HepG2 (cell line): ENCODE measurements around the gene HYCC2. TPM values are rescaled to one million over a fixed set of nuclear protein-coding genes. Genes with fewer than 3 reads are reported as not detected.

Source experiments
- ARID2 ChIP-seq: sonication (generic); formaldehyde crosslinking; IDR thresholded peaks from 2 replicates; pipeline ENCODE4 v1.8.1; 2022; ENCODE audit warnings: mild to moderate bottlenecking, missing genetic modification reagents, borderline replicate concordance
- CBX5 ChIP-seq: sonication (generic); formaldehyde crosslinking; IDR thresholded peaks from 2 replicates; pipeline ENCODE4 v1.4.0; 2020; ENCODE audit warnings: missing genetic modification reagents, borderline replicate concordance
- EEA1 ChIP-seq: sonication (generic); formaldehyde crosslinking; IDR thresholded peaks from 2 replicates; pipeline ENCODE4 v1.5.1; 2020; ENCODE audit warnings: mild to moderate bottlenecking, missing genetic modification reagents, borderline replicate concordance
- ELK4 ChIP-seq: sonication (generic); formaldehyde crosslinking; IDR thresholded peaks from 2 replicates; pipeline ENCODE4 v1.9.0; 2021; ENCODE audit warnings: missing genetic modification reagents, borderline replicate concordance
- HNF4A ChIP-seq: sonication (generic); formaldehyde crosslinking; IDR thresholded peaks from 2 replicates; pipeline ENCODE4 v1.4.0; 2020; ENCODE audit warnings: missing genetic modification reagents
- NCOA5 ChIP-seq: sonication (generic); formaldehyde crosslinking; IDR thresholded peaks from 2 replicates; pipeline ENCODE4 v1.4.0; 2020; ENCODE audit warnings: missing genetic modification reagents
- NFE2 ChIP-seq: sonication (generic); formaldehyde crosslinking; IDR thresholded peaks from 2 replicates; pipeline ENCODE4 v1.4.0; 2020; ENCODE audit warnings: missing genetic modification reagents
- PCBP2 ChIP-seq: fragments of 200-400 bp; formaldehyde crosslinking; optimal IDR thresholded peaks from 2 replicates; pipeline ENCODE3; 2018; ENCODE audit warnings: low read length, low read depth; ENCODE audit not compliant: poor library complexity, severe bottlenecking
- SIN3B ChIP-seq: fragments of 150-350 bp; IDR thresholded peaks from 2 replicates; pipeline ENCODE4 v1.6.1; 2014; ENCODE audit warnings: low read length
- SKI ChIP-seq: fragments of 450-650 bp; IDR thresholded peaks from one replicate; pipeline ENCODE4 v1.6.1; 2018; ENCODE audit warnings: mild to moderate bottlenecking; ENCODE audit not compliant: partially characterized antibody
- SRY ChIP-seq: sonication (generic); formaldehyde crosslinking; IDR thresholded peaks from 2 replicates; pipeline ENCODE4 v1.8.0; 2022; ENCODE audit warnings: mild to moderate bottlenecking, missing genetic modification reagents
- TFE3 ChIP-seq: IDR thresholded peaks from 2 replicates; pipeline ENCODE4 v1.6.1; 2016
- ZBTB7A ChIP-seq: sonication (generic); formaldehyde crosslinking; IDR thresholded peaks from 2 replicates; pipeline ENCODE4 v1.8.0; 2022; ENCODE audit warnings: mild to moderate bottlenecking, missing genetic modification reagents
- ZGPAT ChIP-seq: IDR thresholded peaks from 2 replicates; pipeline ENCODE4 v1.6.1; 2016; ENCODE audit warnings: mild to moderate bottlenecking
- ZNF136 ChIP-seq: sonication (generic); formaldehyde crosslinking; IDR thresholded peaks from 2 replicates; pipeline ENCODE4 v1.8.1; 2022; ENCODE audit warnings: low read depth, mild to moderate bottlenecking, moderate library complexity, missing genetic modification reagents
- ZNF367 ChIP-seq: sonication (generic); formaldehyde crosslinking; IDR thresholded peaks from 2 replicates; pipeline ENCODE4 v1.4.0; 2020; ENCODE audit warnings: missing genetic modification reagents, borderline replicate concordance
- ZNF44 ChIP-seq: sonication (generic); formaldehyde crosslinking; IDR thresholded peaks from 2 replicates; pipeline ENCODE4 v1.5.1; 2020; ENCODE audit warnings: mild to moderate bottlenecking, missing genetic modification reagents
- ZNF510 ChIP-seq: sonication (generic); formaldehyde crosslinking; IDR thresholded peaks from 2 replicates; pipeline ENCODE4 v1.4.0; 2020; ENCODE audit warnings: low read depth, mild to moderate bottlenecking, missing genetic modification reagents
- ZNF576 ChIP-seq: sonication (generic); formaldehyde crosslinking; IDR thresholded peaks from 2 replicates; pipeline ENCODE4 v1.4.0; 2020; ENCODE audit warnings: mild to moderate bottlenecking, missing genetic modification reagents
- ZNF670 ChIP-seq: sonication (generic); formaldehyde crosslinking; IDR thresholded peaks from 2 replicates; pipeline ENCODE4 v1.8.0; 2022; ENCODE audit warnings: mild to moderate bottlenecking, missing genetic modification reagents, borderline replicate concordance
- polyA plus RNA-seq, 8 experiments: library from polyadenylated mRNA; depleted of rRNA in 3 of 8; stranded (reverse) in 7 of 8; unstranded in 1 of 8; fragments of >200 nt; fragmentation: Illumina TruSeq in 4 of 8; extraction: Trizol in 4 of 8; gene quantifications; 2 replicates each; pipeline versions ENCODE4 v1.2.1 to v1.2.3, GENCODE V29; 2011 to 2016; ENCODE audit warnings: low read depth in 4 of 8, missing spikeins in 1 of 8, mixed read lengths in 1 of 8; ENCODE audit not compliant: insufficient read depth in 1 of 8
- total RNA-seq, 5 experiments: library from RNA; depleted of rRNA; stranded (reverse); fragments of >200 nt; fragmentation: Illumina TruSeq; extraction: Trizol; gene quantifications; 2 replicates each; pipeline ENCODE4 v1.2.3, GENCODE V29; 2016; ENCODE audit warnings: low read depth in 1 of 5
- TF ChIP-seq, protein P1 (sequence below): sonication (generic); formaldehyde crosslinking; IDR thresholded peaks from 2 replicates; pipeline ENCODE4 v1.8.0; 2023; ENCODE audit warnings: mild to moderate bottlenecking, missing genetic modification reagents
- TF ChIP-seq, protein P2 (sequence below): sonication (generic); formaldehyde crosslinking; conservative IDR thresholded peaks from 2 replicates; pipeline ENCODE4 v1.8.0; 2022; ENCODE audit warnings: low read depth, missing genetic modification reagents

Gene HYCC2
- total and polyA plus RNA-seq, 2 of the 13 experiments (the other 11 are each of a cell fraction or from before 2014, with no cell fraction given) = 4.7 to 13.9 TPM

- TF ChIP-seq ZNF576 = no peak
- TF ChIP-seq, protein P1, sequence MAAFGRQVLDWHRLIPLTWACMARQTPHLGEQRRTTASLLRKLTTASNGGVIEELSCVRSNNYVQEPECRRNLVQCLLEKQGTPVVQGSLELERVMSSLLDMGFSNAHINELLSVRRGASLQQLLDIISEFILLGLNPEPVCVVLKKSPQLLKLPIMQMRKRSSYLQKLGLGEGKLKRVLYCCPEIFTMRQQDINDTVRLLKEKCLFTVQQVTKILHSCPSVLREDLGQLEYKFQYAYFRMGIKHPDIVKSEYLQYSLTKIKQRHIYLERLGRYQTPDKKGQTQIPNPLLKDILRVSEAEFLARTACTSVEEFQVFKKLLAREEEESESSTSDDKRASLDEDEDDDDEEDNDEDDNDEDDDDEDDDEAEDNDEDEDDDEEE (CRISPR knock-in tag) = no peak
- no peak for TF ChIP-seq ZNF136 (CRISPR knock-in tag)
- TF ChIP-seq SIN3B = 0 out of 2 replicates have a peak, but pooled peaks have one; percentile 30
- TF ChIP-seq ARID2 (CRISPR knock-in tag) = no peak
- TF ChIP-seq ZNF367 (CRISPR knock-in tag) = peak; percentile 73
- TF ChIP-seq ZNF510 (CRISPR knock-in tag) = no peak; the same call in 1 of the 2 replicates
- TF ChIP-seq NFE2 (CRISPR knock-in tag) = no peak
- no peak for TF ChIP-seq NCOA5
- peak; percentile 87 for TF ChIP-seq ZBTB7A (CRISPR knock-in tag)
- no peak for TF ChIP-seq PCBP2
- TF ChIP-seq TFE3 (CRISPR knock-in tag) = no peak
- TF ChIP-seq CBX5 (CRISPR knock-in tag) = peak; percentile 50; the same call in 1 of the 2 replicates
- peak; percentile 52; the same call in 1 of the 2 replicates for TF ChIP-seq ZGPAT (CRISPR knock-in tag)
- peak; percentile 88 for TF ChIP-seq HNF4A (CRISPR knock-in tag)
- 0 out of 2 replicates have a peak, but pooled peaks have one; percentile 20 for TF ChIP-seq SRY (CRISPR knock-in tag)
- TF ChIP-seq ZNF44 = no peak
- TF ChIP-seq EEA1 (CRISPR knock-in tag) = peak; percentile 84
- no peak for TF ChIP-seq SKI
- TF ChIP-seq, protein P2, sequence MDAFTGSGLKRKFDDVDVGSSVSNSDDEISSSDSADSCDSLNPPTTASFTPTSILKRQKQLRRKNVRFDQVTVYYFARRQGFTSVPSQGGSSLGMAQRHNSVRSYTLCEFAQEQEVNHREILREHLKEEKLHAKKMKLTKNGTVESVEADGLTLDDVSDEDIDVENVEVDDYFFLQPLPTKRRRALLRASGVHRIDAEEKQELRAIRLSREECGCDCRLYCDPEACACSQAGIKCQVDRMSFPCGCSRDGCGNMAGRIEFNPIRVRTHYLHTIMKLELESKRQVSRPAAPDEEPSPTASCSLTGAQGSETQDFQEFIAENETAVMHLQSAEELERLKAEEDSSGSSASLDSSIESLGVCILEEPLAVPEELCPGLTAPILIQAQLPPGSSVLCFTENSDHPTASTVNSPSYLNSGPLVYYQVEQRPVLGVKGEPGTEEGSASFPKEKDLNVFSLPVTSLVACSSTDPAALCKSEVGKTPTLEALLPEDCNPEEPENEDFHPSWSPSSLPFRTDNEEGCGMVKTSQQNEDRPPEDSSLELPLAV (CRISPR knock-in tag) = no peak
- TF ChIP-seq ZNF670 (CRISPR knock-in tag) = peak; percentile 31; the same call in 1 of the 2 replicates
- TF ChIP-seq ELK4 (CRISPR knock-in tag) = peak; percentile 77; the same call in 1 of the 2 replicates
Measured at GRCh38 chr2:201116115-201116958, 44.9 kb upstream of the HYCC2 start, which contains the start of gene CFLAR (continued).
